DND-41 (cell line): Measurements from ENCODE around the gene TMEM234.

Experiments used
- CTCF ChIP-seq: IDR thresholded peaks from 2 replicates; pipeline ENCODE4 v1.5.1; 2012; ENCODE audit warnings: borderline replicate concordance, low read length, moderate library complexity, mild to moderate bottlenecking; ENCODE audit not compliant: poor library complexity, severe bottlenecking; ENCODE audit errors: extremely low read depth
- EZH2 ChIP-seq: IDR thresholded peaks from 3 replicates; pipeline ENCODE4 v1.6.1; 2012; ENCODE audit warnings: borderline replicate concordance, low read depth, mild to moderate bottlenecking, moderate library complexity, low read length, inconsistent platforms; ENCODE audit not compliant: severe bottlenecking

GRCh38 chr1:32199043-32199716, 23.0 kb downstream of the TMEM234 start:
- TF ChIP-seq CTCF (no peak), EZH2 (no peak)
